B cell (primary cell): ENCODE data around the gene HBQ1.

Source experiments
- EZH2 ChIP-seq: IDR thresholded peaks from 2 replicates; pipeline ENCODE4 v1.6.1; 2012; ENCODE audit warnings: borderline replicate concordance, low read depth, mild to moderate bottlenecking, moderate library complexity, low read length; ENCODE audit not compliant: insufficient read depth, poor library complexity, severe bottlenecking
- TF ChIP-seq, protein P1 (sequence below): fragments of 200-600 bp; IDR thresholded peaks from one replicate; pipeline ENCODE4 v1.8.0; 2022; ENCODE audit warnings: antibody characterized with exemption, mild to moderate bottlenecking

- TF ChIP-seq, protein P1, sequence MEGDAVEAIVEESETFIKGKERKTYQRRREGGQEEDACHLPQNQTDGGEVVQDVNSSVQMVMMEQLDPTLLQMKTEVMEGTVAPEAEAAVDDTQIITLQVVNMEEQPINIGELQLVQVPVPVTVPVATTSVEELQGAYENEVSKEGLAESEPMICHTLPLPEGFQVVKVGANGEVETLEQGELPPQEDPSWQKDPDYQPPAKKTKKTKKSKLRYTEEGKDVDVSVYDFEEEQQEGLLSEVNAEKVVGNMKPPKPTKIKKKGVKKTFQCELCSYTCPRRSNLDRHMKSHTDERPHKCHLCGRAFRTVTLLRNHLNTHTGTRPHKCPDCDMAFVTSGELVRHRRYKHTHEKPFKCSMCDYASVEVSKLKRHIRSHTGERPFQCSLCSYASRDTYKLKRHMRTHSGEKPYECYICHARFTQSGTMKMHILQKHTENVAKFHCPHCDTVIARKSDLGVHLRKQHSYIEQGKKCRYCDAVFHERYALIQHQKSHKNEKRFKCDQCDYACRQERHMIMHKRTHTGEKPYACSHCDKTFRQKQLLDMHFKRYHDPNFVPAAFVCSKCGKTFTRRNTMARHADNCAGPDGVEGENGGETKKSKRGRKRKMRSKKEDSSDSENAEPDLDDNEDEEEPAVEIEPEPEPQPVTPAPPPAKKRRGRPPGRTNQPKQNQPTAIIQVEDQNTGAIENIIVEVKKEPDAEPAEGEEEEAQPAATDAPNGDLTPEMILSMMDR, result no peak
- TF ChIP-seq EZH2, result no peak
These were observed 14.3 kb downstream of the HBQ1 start for GRCh38 chr16:194516-194915.
